K562 (cell line): ENCODE measurements around the gene IGF2BP3. TPM values are rescaled to one million over a fixed set of nuclear protein-coding genes. Genes with fewer than 3 reads are reported as not detected.

Source experiments
- EGR1 ChIP-seq: fragments of 450-650 bp; conservative IDR thresholded peaks from 2 replicates; pipeline ENCODE4 v1.6.1; 2017; ENCODE audit warnings: mild to moderate bottlenecking
- ELK3 ChIP-seq: fragments of 450-650 bp; formaldehyde crosslinking; IDR thresholded peaks from 2 replicates; pipeline ENCODE4 v1.4.0; 2020; ENCODE audit warnings: mild to moderate bottlenecking
- GATA2 ChIP-seq: sonication (generic); formaldehyde crosslinking; IDR thresholded peaks from 2 replicates; pipeline ENCODE4 v1.4.0; 2020; ENCODE audit warnings: mild to moderate bottlenecking, missing genetic modification reagents
- HSF4 ChIP-seq: fragments of 250-450 bp; sonication (Bioruptor Pico); IDR thresholded peaks from 2 replicates; pipeline ENCODE4 v2.1.2; 2022; ENCODE audit warnings: mild to moderate bottlenecking, moderate library complexity, borderline replicate concordance
- KHSRP ChIP-seq: fragments of 450-650 bp; IDR thresholded peaks from 2 replicates; pipeline ENCODE4 v1.6.1; 2017
- MBD2 ChIP-seq: sonication (generic); IDR thresholded peaks from 2 replicates; pipeline ENCODE4 v1.6.1; 2016; ENCODE audit warnings: low read depth, borderline replicate concordance
- NFIX ChIP-seq: fragments of 250-450 bp; sonication (Bioruptor Pico); IDR thresholded peaks from 2 replicates; pipeline ENCODE4 v1.4.0; 2020; ENCODE audit warnings: low read depth, mild to moderate bottlenecking, moderate library complexity
- NR1H2 ChIP-seq: sonication (generic); formaldehyde crosslinking; IDR thresholded peaks from 2 replicates; pipeline ENCODE4 v1.4.0; 2020; ENCODE audit warnings: mild to moderate bottlenecking, missing genetic modification reagents
- SIRT6 ChIP-seq: IDR thresholded peaks from one replicate; pipeline ENCODE4 v1.6.1; 2012; ENCODE audit warnings: low read depth, mild to moderate bottlenecking, control low read depth, inconsistent platforms, low read length, moderate library complexity
- SUPT5H ChIP-seq: fragments of 450-650 bp; IDR thresholded peaks from 2 replicates; pipeline ENCODE4 v1.6.1; 2016
- THRB ChIP-seq: fragments of 450-650 bp; formaldehyde crosslinking; conservative IDR thresholded peaks from 2 replicates; pipeline ENCODE4 v1.4.0; 2022; ENCODE audit warnings: mild to moderate bottlenecking, missing genetic modification characterization
- ZNF644 ChIP-seq: fragments of 200-800 bp; sonication (Bioruptor generic); IDR thresholded peaks from 2 replicates; pipeline ENCODE4 v1.6.1; 2016; ENCODE audit warnings: low read depth, missing genetic modification characterization, missing compliant biosample characterization
- ZNF79 ChIP-seq: fragments of 250-450 bp; sonication (Bioruptor Pico); IDR thresholded peaks from 2 replicates; pipeline ENCODE4 v1.4.0; 2020; ENCODE audit warnings: low read depth, mild to moderate bottlenecking, moderate library complexity
- polyA plus RNA-seq, 8 experiments: library from polyadenylated mRNA; depleted of rRNA in 4 of 8; stranded (reverse) in 5 of 8; unstranded in 3 of 8; fragments of >200 nt; fragmentation: Nextera tagmentation in 2 of 8; fragmentation: Illumina TruSeq in 1 of 8; extraction: Ambion mirVana in 2 of 8; extraction: Trizol in 1 of 8; gene quantifications; 2 replicates each; pipeline versions ENCODE4 v1.2.1 to v1.2.3, GENCODE V29; 2011 to 2014; ENCODE audit warnings: inconsistent platforms in 1 of 8, missing spikeins in 1 of 8
- total RNA-seq, 7 experiments: library from RNA; depleted of rRNA in 6 of 7; stranded (reverse); fragments of >200 nt in 6 of 7; fragmentation: Illumina TruSeq in 2 of 7; extraction: Trizol in 2 of 7; gene quantifications; 2 replicates each; pipeline versions ENCODE4 v1.2.1 to v1.2.3, GENCODE V29; 2011 to 2021; ENCODE audit warnings: low replicate concordance in 1 of 7
- TF ChIP-seq, protein P1 (sequence below), 2 experiments: IDR thresholded peaks; 2 replicates each; pipeline ENCODE4 v1.6.1; 2012; ENCODE audit warnings: improper control_type of control experiment in 2 of 2, low read depth in 2 of 2, low read length in 2 of 2, borderline replicate concordance in 1 of 2
- TF ChIP-seq, protein P2 (sequence below): sonication (generic); formaldehyde crosslinking; IDR thresholded peaks from 2 replicates; pipeline ENCODE4 v1.8.1; 2023; ENCODE audit warnings: mild to moderate bottlenecking, missing genetic modification reagents
- TF ChIP-seq, protein P3 (sequence below): fragments of 250-450 bp; sonication (Bioruptor Pico); IDR thresholded peaks from 2 replicates; pipeline ENCODE4 v1.8.0; 2022; ENCODE audit warnings: inconsistent platforms, mild to moderate bottlenecking, moderate library complexity, borderline replicate concordance

IGF2BP3 gene
- total and polyA plus RNA-seq, 9 of the 15 experiments (the other 6 are each of a cell fraction or from before 2014, with no cell fraction given): 8.4 to 88.1 (median 61.2) TPM

DNA sequence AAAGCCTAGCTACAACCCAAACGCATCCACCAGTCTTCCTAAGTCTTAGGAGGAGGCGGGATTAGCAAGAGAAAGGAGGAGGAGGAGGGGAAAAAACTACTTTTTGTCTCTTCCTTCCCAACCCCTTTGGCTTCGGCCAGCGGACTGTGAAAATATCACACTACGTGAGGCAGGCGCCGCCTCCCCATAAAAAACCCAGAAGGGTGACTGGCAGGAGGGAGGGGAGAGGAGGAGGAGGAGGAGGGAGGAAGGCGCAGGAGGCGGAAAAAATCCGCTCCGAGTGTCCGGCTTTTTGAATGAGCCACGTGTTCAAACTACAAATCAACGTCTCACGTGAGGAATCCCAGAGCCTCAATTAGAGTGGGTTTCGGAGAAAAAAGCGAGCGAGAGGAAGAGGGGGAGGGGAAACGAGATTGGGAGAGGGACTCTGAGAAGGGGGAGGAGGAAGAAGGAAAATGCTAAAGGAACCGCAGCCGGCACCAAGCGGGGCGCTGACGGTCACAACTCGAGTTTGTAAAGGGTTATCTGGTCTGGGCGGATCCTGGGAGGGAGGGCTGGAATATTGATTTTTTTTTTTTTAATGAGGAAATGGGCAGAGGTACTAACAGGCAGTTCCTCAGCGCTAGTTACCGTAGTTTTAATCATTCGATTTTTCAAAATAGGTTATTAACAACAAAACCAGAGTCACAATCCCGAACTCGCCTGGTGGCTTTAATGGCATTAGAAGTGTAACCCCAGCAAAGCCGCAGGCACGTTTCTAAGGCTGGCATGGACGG, at the start of gene IGF2BP3 (continued):
- TF ChIP-seq ELK3 (CRISPR knock-in tag) (no peak), ZNF79 (CRISPR knock-in tag) (no peak), EGR1 (peak; percentile 75), THRB (CRISPR knock-in tag) (peak; percentile 57; the same call in 1 of the 2 replicates), SUPT5H (peak; percentile 73), SIRT6 (no peak), GATA2 (CRISPR knock-in tag) (no peak), NFIX (CRISPR knock-in tag) (no peak), HSF4 (CRISPR knock-in tag) (no peak), ZNF644 (tag) (no peak), MBD2 (no peak), NR1H2 (CRISPR knock-in tag) (no peak), KHSRP (no peak)
- TF ChIP-seq, protein P1, sequence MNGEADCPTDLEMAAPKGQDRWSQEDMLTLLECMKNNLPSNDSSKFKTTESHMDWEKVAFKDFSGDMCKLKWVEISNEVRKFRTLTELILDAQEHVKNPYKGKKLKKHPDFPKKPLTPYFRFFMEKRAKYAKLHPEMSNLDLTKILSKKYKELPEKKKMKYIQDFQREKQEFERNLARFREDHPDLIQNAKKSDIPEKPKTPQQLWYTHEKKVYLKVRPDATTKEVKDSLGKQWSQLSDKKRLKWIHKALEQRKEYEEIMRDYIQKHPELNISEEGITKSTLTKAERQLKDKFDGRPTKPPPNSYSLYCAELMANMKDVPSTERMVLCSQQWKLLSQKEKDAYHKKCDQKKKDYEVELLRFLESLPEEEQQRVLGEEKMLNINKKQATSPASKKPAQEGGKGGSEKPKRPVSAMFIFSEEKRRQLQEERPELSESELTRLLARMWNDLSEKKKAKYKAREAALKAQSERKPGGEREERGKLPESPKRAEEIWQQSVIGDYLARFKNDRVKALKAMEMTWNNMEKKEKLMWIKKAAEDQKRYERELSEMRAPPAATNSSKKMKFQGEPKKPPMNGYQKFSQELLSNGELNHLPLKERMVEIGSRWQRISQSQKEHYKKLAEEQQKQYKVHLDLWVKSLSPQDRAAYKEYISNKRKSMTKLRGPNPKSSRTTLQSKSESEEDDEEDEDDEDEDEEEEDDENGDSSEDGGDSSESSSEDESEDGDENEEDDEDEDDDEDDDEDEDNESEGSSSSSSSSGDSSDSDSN (IDR thresholded peaks at IDR 0.05; ENCODE audit: borderline replicate concordance in 1 of 2, low read depth in 2 of 2, low read length in 2 of 2): peak in 1 of 2 experiments; percentile 60; a peak in 1 of 4 replicates
- TF ChIP-seq, protein P2, sequence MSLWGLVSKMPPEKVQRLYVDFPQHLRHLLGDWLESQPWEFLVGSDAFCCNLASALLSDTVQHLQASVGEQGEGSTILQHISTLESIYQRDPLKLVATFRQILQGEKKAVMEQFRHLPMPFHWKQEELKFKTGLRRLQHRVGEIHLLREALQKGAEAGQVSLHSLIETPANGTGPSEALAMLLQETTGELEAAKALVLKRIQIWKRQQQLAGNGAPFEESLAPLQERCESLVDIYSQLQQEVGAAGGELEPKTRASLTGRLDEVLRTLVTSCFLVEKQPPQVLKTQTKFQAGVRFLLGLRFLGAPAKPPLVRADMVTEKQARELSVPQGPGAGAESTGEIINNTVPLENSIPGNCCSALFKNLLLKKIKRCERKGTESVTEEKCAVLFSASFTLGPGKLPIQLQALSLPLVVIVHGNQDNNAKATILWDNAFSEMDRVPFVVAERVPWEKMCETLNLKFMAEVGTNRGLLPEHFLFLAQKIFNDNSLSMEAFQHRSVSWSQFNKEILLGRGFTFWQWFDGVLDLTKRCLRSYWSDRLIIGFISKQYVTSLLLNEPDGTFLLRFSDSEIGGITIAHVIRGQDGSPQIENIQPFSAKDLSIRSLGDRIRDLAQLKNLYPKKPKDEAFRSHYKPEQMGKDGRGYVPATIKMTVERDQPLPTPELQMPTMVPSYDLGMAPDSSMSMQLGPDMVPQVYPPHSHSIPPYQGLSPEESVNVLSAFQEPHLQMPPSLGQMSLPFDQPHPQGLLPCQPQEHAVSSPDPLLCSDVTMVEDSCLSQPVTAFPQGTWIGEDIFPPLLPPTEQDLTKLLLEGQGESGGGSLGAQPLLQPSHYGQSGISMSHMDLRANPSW (CRISPR knock-in tag): no peak
- TF ChIP-seq, protein P3, sequence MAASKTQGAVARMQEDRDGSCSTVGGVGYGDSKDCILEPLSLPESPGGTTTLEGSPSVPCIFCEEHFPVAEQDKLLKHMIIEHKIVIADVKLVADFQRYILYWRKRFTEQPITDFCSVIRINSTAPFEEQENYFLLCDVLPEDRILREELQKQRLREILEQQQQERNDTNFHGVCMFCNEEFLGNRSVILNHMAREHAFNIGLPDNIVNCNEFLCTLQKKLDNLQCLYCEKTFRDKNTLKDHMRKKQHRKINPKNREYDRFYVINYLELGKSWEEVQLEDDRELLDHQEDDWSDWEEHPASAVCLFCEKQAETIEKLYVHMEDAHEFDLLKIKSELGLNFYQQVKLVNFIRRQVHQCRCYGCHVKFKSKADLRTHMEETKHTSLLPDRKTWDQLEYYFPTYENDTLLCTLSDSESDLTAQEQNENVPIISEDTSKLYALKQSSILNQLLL (CRISPR knock-in tag): no peak
